Measurements from ENCODE around the gene PSMD3. TPM values are rescaled to one million over a fixed set of nuclear protein-coding genes. Genes with fewer than 3 reads are reported as not detected.

Gene PSMD3
- total RNA-seq (100 to 1,000 TPM in 1 of 2 donors, 10 to 100 TPM in 1; 72.8 to 117 TPM), polyA plus RNA-seq (ENCODE audit: insufficient read length in 6 of 6) (100 to 1,000 TPM in 2 of 6 donors, 10 to 100 TPM in 4; 91.1 to 108 (median 96.8) TPM)
- long read RNA-seq, donor 1, transcript PSMD3-201 (12 exons, 2,158 nt): major isoform, 33 of 82 reads
- long read RNA-seq, donor 1, partial matches to known transcripts: 47 of 82 reads
- long read RNA-seq, donor 1, other reads (novel, unspliced or antisense): 0 of 82 reads
- long read RNA-seq, donor 2, transcript PSMD3-201 (12 exons, 2,158 nt): major isoform, 25 of 46 reads
- long read RNA-seq, donor 2, partial matches to known transcripts: 21 of 46 reads
- long read RNA-seq, donor 2, other reads (novel, unspliced or antisense): 0 of 46 reads
- long read RNA-seq, donor 3, transcript PSMD3-201 (12 exons, 2,158 nt): major isoform, 32 of 49 reads
- long read RNA-seq, donor 3, partial matches to known transcripts: 17 of 49 reads
- long read RNA-seq, donor 3, other reads (novel, unspliced or antisense): 0 of 49 reads
- long read RNA-seq, donor 4, transcript PSMD3-201 (12 exons, 2,158 nt): major isoform, 39 of 45 reads
- long read RNA-seq, donor 4, partial matches to known transcripts: 2 of 45 reads
- long read RNA-seq, donor 4, other reads (novel, unspliced or antisense): 4 of 45 reads
- long read RNA-seq, donor 5, transcript PSMD3-201 (12 exons, 2,158 nt): major isoform, 9 of 34 reads
- long read RNA-seq, donor 5, partial matches to known transcripts: 25 of 34 reads
- long read RNA-seq, donor 5, other reads (novel, unspliced or antisense): 0 of 34 reads
- long read RNA-seq, donor 6, transcript PSMD3-201 (12 exons, 2,158 nt): major isoform, 15 of 27 reads
- long read RNA-seq, donor 6, partial matches to known transcripts: 11 of 27 reads
- long read RNA-seq, donor 6, other reads (novel, unspliced or antisense): 0 of 27 reads
- long read RNA-seq, donor 7, transcript PSMD3-201 (12 exons, 2,158 nt): major isoform, 12 of 29 reads
- long read RNA-seq, donor 7, partial matches to known transcripts: 16 of 29 reads
- long read RNA-seq, donor 7, other reads (novel, unspliced or antisense): 0 of 29 reads
- long read RNA-seq, donor 8, transcript PSMD3-201 (12 exons, 2,158 nt): major isoform, 25 of 66 reads
- long read RNA-seq, donor 8, partial matches to known transcripts: 40 of 66 reads
- long read RNA-seq, donor 8, other reads (novel, unspliced or antisense): 0 of 66 reads
- long read RNA-seq, donor 9: 0 reads
- long read RNA-seq, donor 10, transcript PSMD3-201 (12 exons, 2,158 nt): major isoform, 15 of 25 reads
- long read RNA-seq, donor 10, partial matches to known transcripts: 3 of 25 reads
- long read RNA-seq, donor 10, other reads (novel, unspliced or antisense): 7 of 25 reads
- long read RNA-seq, donor 11: 0 reads
- long read RNA-seq, donor 12, transcript PSMD3-201 (12 exons, 2,158 nt): major isoform, 23 of 63 reads
- long read RNA-seq, donor 12, partial matches to known transcripts: 39 of 63 reads
- long read RNA-seq, donor 12, other reads (novel, unspliced or antisense): 0 of 63 reads

- H3K27ac ChIP-seq: peak within 1 kb of the TSS; percentile 85 to 95
- H3K9me3 ChIP-seq: no peaks in the 10 kb centered on the region
- H3K4me1 ChIP-seq: peaks cover 9 to 32% of the 10 kb centered on the region in 2 donors
- intact Hi-C loops (cut with DNase I): no loop called here
- ATAC-seq: peak; percentile 95
- H3K4me3 ChIP-seq: peak within 1 kb of the TSS; percentile 85 to 88
- DNase-seq: peak; percentile 98 to 100 (median 99)
- no peaks in the 10 kb centered on the region for H3K27me3 ChIP-seq
- TF ChIP-seq CTCF (IDR thresholded peaks at IDR 0.05): peak; percentile 52 to 85
- peaks cover 0 to 21% of the 10 kb centered on the region in 2 donors for H3K36me3 ChIP-seq
Observed at GRCh38 chr17:39980351-39981206, at the start of gene PSMD3. TSS of gene PSMD3 (plus strand) at chr17:39980807. CDS start at chr17:39980971, 164 bp downstream.

- Histone ChIP-seq H3K27me3 (no peaks in the 10 kb centered on the region), H3K4me3 (no peak overlapping the region), H3K36me3 (no peaks in the 10 kb centered on the region), H3K9me3 (no peaks in the 10 kb centered on the region), H3K27ac (no peak overlapping the region), H3K4me1 (peaks cover 10% of the 10 kb centered on the region in 2 donors)
- ATAC-seq (no peak), DNase-seq (peak in 1 of 4 donors; percentile 17)
- TF ChIP-seq CTCF (IDR thresholded peaks at IDR 0.05): no peak
- intact Hi-C loops (cut with DNase I): no loop called here
Observed at GRCh38 chr17:39933912-39934311, 46.7 kb upstream of the PSMD3 start.

- Histone ChIP-seq H3K4me1 (peaks cover 6 to 7% of the 10 kb centered on the region in 2 donors), H3K4me3 (no peak overlapping the region), H3K27me3 (no peaks in the 10 kb centered on the region), H3K9me3 (no peaks in the 10 kb centered on the region), H3K36me3 (no peaks in the 10 kb centered on the region), H3K27ac (no peak overlapping the region)
- DNase-seq: no peak
- intact Hi-C loops (cut with DNase I): no loop called here
- TF ChIP-seq CTCF (IDR thresholded peaks at IDR 0.05): no peak
- ATAC-seq: no peak
Observed at GRCh38 chr17:39934324-39934723, 46.3 kb upstream of the PSMD3 start.

GRCh38 chr17:39935909-39936308, 44.7 kb upstream of the PSMD3 start:
- intact Hi-C loops (cut with DNase I): no loop called here
- H3K36me3 ChIP-seq: no peaks in the 10 kb centered on the region
- H3K4me1 ChIP-seq: no peaks in the 10 kb centered on the region
- ATAC-seq (no peak), DNase-seq (peak in 1 of 4 donors; percentile 12)
- no peaks in the 10 kb centered on the region for H3K9me3 ChIP-seq
- H3K27ac ChIP-seq: no peak overlapping the region
- H3K4me3 ChIP-seq: no peak overlapping the region
- TF ChIP-seq CTCF (IDR thresholded peaks at IDR 0.05): no peak
- no peaks in the 10 kb centered on the region for H3K27me3 ChIP-seq
